Stimulated activated CD4-positive, alpha-beta T cell treated with anti-CD3 and anti-CD28 coated beads, Interleukin-2, amount 100 ng/mL, for 4 hours (primary cell): ENCODE results near the gene SLC5A4.
"Not testable (repeated sequence)": the region's sequence is repeated elsewhere in the genome, so short reads cannot be mapped to it uniquely, and the experiment has no call there.

Source experiments
- DNase-seq: peaks from one replicate; pipeline ENCODE4 v3.0.0-alpha.2; 2020; ENCODE audit warnings: low read depth

SLC5A4 gene

DNA sequence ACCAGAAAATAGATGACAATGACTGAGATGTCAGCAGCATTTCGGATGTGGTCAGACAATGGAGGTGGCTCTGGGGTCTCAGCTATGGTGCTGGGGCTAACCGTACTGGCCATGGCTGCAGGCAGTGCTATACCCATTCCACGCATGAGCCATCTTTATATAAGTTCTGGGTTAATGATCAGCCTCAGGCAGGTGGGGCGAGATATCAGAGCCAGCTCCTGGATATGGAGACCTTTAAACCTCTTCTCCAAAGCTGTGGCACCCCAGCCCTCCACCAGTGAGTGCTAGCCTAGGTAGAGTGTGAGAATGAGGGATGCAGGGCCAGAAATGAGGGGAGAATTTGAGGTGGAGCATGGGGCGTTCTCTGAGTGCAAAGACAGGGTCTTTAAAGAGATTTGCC lies at the start of gene SLC5A4:
Gene SLC5A4, minus strand, starts transcription at position 131 of the 400 bp plus-strand sequence. Its CDS starts 18 bp downstream, at position 113.
- no peak for DNase-seq

DNA sequence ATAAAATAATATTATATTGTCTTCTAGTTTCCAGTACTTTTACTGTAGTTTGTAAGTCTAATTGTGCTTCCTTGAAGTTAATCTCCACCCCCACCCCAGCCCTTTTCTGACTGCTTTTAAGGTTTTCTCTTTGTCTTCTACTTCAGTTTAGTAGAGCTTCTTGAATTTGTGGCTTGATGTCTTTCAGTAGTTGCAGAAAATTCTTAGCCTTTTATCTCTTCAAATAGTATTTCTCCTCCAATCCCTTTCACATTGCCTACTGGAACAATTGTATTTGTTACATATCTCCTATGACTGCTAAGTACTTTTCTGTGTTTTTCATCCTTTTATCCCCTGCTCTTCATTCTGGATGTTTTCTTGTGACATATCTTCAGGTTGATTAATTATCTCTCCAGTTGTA lies 38.8 kb upstream of the SLC5A4 start:
- DNase-seq: not testable (repeated sequence)

DNA sequence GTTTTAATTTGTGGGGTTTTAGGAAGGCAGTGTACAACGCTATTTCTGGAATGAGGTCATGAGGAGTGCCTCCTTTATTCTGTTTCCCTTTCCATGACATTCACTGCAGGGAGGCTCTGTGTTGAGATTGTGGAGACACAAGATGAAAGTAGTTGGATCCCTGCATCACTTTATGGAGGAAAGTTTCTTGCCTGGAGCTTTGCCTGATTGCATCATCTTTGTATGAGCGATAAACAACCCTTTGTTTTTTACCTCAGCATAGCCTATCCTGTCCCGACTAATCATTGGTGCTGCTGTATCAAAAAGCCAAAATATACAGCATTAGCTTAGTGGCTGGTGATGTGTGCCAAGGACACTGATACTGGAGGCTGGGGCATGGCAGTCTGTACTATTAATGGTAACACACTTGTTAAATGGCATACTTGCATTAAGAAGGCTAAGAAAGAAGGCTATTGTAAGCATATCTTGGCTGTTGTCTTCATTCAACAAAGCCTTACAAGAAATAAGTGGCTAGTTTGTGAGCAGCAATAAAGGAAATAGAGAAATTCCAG lies 31.2 kb upstream of the SLC5A4 start:
- no peak for DNase-seq

DNA sequence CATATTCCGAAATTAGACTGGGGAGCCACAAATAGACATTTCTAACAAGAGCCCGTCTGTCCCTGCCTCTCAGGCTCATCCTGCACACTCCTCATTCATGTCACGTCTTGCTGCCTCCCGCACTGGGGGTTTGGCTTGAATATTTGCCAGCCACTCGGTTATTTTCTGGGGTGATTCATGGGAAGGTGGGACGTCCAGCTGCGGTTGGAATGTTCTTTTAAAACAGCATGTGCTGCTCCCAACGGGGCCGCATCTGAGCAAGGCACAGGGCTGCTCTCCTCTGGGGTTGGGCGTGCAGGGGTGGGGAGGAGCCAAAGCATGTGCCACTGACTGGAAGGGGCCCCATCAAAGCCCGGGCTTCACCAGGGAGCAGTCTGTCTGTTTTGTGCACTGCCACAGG lies 25.9 kb upstream of the SLC5A4 start:
- no peak for DNase-seq

DNA sequence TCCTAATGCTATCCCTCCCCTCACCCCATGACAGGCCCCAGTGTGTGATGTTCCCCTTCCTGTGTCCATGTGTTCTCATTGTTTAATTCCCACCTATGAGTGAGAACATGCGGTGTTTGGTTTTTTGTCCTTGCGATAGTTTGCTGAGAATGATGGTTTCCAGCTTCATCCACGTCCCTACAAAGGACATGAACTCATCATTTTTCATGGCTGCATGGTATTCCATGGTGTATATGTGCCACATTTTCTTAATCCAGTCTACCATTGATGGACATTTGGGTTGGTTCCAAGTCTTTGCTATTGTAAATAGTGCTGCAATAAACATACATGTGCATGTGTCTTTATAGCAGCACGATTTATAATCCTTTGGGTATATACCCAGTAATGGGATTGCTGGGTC lies 20.2 kb upstream of the SLC5A4 start:
- DNase-seq: not testable (repeated sequence)

DNA sequence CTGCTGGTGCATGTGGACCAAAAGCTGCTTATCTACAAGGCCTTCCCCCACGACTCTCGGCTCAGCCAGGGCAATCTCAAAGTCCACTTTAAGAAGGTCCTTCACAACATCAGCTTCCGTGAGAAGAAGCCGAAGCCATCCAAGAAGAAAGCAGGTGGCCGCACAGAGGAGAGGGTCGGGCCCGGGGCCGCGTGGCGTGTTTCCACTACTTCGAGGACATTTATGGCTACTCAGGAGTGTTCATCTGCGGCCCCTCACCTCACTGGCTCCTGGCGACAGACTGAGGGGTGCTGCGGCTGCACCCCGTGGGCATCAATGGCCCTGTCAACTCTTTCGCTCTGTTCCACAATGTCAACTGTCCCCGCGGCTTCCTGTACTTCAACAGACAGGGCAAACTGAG lies 16.2 kb upstream of the SLC5A4 start:
- DNase-seq: no peak

DNA sequence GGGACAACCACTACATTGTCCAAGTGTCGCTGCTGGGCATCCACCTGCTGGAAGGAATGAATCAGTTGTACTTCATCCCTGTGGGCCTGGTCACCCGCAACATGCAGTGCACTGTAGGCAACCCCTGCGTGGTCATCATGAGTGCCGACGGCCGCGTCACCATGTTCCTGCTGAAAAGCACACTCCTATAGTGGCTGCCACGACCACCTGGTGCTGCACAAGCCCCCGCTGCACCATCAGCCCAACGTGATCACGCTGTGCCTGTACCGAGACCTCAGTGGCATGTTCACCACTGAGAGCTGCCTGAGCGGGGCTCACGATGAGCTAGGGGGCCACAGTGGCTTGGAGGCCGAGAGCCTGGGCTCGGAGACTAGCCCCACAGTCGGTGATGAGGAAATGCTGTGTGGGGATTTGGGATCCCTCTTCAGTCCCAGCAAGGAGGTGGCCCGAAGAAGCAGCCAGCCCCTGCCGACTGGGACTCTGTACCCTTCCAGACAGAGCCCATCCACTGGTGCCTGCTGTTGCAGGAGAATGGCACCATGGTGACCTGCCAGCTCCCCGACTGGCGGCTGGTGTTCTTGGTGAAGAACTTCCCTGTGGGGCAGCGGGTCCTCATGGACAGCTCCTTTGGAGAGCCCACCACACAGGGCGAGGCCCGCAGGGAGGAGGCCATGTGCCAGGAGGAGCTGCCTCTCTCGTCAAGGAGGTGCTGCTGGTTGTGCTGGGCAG lies 15.7 kb upstream of the SLC5A4 start:
- no peak for DNase-seq

DNA sequence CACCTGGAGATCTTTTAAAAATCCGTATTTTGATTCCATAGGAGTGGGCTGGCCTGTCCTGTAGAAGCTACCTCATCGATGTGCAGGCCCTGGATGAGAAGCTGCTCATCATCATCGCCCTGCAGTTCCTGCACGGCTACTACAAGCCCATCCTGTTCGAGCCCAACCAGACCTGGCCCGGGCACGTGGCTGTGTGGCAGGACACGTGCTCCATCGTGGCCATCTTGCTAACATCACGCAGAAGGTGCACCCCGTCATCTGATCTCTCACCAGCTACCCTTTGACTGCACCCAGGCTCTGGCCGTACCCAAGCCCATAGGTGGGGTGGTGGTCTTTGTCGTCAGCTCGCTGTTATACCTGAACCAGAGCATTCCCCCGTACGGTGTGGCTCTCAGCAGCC lies 14.2 kb upstream of the SLC5A4 start:
- no peak for DNase-seq

DNA sequence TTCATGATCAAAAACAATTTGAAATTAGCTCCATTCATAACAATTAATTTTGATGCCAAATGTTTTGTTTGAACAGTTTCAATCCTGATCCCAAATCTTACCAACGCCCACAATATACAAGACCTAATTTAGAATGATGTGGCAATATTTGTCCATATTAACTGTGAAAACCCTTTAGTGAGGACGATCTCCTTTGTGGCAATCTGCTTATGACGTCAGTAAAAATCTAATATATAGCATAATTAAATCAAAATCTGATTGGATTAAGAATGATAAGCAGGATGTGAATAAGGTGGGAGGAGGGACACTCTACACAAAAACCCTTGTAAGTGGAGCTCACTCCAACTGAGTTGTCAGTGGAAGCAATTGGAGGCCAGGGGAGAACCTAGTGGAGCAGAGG lies 11.9 kb upstream of the SLC5A4 start:
- DNase-seq: no peak

DNA sequence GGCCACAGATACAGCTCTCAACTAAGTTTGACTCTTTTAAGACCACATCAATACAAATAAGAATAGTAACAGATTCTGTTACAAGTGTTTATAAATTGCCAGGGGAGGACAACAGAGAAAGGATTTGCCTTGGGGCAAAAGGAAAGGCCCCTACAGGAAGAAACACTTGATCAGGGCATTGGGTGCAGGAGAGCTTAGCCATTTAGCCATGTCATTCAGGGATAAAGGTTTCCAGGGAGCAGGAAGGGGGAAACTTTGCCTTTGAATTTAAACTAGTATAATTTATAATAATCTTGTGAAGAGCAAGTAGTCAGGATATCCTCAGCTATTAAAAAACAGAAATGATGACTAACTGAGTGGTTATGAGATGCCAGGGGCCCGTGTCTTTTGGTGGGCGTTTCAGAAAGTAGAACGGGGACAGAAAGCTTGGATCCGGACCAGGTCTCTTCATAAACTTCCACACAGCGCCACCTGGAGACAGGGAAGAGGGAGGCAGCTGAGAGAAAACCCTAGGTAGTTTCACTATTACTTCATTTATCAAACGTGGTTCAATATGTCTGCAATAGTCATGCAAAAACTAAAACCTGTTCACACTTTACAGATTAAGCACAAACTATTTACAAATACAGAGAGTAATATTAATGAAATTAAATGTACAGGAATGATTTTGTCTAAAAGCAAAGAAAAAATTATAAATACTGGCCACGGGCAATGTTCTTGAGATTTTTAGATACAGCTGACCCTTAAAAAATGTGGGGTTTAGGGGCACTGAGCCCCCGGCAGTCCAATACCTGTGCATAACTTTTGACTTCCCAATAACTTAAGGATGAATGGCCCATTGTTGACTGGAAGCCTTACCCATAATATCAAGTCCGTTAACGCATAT lies 11.0 kb upstream of the SLC5A4 start:
- DNase-seq: peak; percentile 54

DNA sequence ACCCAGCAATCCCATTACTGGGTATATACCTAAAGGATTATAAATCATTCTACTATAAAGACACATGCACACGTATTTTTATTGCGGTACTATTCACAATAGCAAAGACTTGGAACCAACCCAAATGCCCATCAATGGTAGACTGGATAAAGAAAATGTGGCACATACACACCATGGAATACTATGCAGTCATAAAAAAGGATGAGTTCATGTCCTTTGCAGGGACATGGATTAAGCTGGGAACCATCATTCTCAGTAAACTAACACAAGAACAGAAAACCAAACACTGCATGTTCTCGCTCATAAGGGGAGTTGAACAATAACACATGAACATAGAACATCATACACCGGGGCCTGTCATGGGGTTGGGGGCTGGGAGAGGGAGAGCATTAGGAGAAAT lies 8.5 kb upstream of the SLC5A4 start:
- not testable (repeated sequence) for DNase-seq

DNA sequence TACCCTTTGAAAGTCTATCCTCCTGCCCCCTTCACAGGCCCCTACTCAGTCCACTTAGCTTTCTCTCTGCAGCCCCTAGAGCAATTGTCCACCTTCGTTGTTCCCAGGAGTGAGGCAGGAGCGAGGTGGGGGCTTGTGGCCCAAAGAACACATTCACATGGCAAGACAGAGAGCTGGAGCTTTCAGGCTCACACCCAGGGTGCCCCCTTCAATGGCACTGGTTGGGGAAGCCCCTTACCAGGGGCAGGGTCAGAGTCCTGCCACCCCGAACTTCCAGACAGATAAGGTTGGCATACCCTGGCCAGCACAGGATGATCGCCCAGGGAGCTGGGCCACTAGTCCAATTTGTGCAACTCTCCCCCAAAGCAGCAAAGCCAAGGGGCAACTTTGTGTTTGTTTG lies 6.2 kb upstream of the SLC5A4 start:
- DNase-seq: no peak

DNA sequence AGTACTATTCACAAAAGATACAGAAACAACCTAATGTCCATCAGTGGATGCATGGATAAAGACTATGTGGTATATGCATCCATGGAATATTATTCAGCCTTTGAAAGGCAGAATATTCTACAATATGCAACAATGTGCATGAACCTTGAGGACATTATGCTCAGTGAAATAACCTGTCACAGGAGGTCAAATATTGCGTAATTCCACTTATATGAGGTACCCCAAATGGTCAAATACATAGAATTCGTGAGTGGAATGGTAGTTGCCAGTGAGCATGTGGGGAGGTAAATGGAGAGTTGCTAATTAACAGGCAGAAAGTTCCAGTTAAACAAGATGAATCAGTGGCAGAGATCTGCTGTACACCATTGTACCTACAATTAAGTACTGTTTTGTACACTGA lies 3.6 kb upstream of the SLC5A4 start:
- DNase-seq: no peak

DNA sequence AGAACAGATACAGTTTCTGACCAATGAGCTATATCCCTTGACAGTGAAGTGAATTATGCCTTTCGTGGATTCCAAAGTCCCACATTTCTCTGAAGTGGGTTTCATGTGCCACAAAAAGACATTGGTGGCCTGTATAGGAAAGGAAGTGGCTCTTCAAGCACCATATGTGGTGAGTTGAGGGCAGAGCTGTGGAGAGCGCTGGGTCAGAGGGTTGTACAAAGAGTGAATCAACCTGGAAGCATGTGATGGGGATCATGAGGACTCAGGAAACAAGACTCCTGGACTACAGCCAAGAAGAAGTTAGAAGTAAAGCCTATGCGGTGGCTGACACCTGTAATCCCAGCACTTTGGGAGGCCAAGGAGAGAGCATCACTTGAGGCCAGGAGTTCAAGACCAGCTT lies 579 bp upstream of the SLC5A4 start:
- no peak for DNase-seq

DNA sequence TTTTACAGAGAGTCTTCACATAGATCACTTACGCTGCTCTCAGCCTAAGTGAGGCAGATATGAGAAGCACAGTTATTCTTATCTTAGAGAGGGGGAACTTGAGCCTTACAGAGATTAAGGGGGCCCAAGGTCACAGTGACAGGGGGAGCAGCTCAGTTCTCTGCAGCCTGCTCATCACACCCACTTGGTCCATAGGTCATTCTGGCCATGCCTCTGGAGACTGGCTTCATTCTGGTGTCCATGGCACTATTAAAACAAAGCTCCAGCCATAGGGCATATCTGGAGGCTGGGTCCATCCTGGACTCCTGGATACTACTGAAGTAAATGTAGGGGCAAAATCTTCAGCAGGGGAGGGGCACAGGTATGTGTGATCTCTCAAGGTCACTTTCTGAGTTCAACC lies 5.9 kb downstream of the SLC5A4 start:
- no peak for DNase-seq

DNA sequence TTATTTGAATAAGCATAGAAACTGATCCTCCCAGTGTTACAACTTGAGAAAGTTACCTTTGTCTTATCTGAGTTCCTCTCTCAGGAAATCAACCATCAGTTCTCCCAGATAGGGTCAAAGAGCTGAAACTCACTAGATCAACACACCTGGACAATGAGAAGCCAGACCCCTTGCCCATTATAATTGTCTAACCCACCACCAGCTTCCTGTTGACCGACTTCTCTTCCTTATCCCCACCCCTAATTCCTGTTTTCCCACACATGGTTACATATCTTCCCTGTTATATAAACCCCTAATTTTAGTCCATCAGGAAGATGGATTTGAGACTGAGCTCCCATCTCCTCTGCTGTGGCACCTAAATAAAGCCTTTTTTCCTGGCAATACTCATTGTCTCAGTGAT lies 6.9 kb downstream of the SLC5A4 start:
- no peak for DNase-seq

DNA sequence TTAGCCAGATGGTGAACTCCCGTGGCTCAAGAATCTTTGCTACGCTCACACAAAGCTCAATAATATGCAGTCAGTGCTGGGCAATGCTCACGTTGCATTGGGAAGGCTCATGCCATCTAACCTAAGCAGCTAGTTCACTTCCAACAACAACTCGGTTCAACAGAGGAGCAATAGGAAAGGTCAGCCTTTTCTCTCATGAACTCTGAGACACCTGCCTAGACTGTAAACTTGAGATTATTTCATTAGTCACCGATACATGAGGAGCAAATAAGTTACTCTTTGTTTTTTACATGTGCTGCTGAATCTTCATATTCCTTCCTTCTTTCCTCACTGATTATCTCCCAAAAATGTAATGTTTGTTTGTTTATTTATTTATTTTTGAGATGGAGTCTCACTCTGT lies 9.0 kb downstream of the SLC5A4 start:
- no peak for DNase-seq

DNA sequence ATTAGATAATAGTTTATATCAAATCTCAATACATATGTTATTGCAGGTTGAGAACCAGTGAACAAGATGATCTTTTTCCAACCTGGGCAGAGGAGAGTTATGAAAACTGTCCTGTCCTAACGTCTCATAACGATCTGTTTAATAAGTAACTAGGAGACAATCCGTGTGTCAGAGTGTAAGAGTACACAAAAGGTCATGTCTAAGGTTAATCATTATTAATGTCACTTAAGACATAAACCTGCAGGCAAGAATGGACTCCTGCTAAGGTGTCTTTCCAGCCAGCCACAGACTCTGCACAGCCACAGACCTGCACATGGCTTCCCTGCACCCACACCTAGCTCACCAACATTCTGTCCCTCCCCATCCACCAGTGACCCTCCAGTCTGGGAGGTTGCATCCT lies 10.1 kb downstream of the SLC5A4 start:
- no peak for DNase-seq

DNA sequence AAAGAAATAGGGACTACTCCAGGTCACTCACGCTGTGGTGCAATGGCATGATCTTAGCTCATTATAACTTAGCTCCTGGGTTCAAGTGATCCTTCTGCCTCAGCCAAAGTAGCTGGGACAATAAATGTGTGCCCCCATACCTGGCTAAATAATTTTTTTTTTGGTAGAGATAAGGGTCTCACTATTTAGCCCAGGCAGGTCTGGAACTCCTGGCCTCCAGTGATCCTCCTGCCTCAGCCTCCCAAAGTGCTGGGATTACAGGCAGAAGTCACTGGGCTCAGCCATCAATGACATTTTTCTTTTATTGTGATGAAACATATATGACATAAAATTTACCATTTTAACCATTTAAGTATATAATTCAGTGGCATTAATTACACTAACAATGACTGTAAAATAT lies 10.6 kb downstream of the SLC5A4 start:
- DNase-seq: no peak

DNA sequence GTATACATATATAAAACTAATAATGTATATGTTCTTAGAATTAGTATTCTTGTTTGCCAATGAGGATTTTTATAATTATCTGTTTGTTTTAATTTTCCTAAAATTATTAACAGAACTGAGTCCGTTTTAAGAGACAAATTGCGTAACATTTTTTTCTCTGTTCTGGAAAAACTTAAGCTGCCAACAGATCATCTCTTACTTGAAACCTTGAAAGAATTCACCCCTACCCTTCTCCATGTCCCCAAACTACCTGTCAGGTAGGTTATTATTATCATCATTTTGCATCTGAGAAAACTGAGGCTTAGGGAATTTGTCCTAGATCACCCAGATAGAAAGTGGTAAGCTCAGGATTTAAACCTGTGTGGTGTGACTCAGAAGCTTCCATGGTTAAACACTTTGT lies 14.7 kb downstream of the SLC5A4 start:
- DNase-seq: no peak

DNA sequence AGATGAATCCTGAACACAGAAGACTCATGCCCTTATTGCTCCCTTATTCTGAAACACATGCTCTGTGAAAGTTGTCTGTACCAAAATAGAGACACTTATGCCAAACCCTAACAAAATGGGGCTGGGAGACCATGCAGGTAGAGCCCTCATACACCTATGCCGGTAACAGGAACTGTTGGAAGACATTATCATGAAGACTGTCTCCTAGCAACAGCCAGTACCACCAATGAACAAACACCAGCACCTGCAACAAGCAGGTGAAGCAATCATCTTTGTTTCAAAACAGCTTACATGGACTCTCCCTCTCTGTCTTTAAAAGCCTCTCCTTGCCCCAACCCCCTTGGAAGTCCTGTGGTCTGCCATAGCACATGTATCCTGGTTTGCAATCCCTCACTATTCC lies 17.2 kb downstream of the SLC5A4 start:
- DNase-seq: no peak

DNA sequence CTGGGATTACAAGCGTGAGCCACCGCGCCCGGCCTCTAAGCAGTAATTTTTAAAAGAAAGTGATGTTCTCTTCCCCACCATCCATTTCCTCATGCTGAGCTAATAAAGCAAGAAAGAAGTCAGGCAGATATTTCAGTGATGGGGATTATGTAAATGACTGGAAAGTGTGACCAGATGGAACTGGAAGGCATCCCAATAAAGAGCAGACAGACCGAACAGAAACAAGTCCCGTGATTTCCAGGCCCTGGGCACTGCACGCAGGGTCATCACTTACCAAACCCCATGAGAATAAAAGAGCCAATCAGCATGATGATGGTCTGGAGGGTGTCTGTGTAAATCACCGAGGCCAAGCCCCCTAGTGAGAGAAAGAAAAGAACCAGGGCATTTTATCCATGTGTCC lies 18.2 kb downstream of the SLC5A4 start:
- no peak for DNase-seq

DNA sequence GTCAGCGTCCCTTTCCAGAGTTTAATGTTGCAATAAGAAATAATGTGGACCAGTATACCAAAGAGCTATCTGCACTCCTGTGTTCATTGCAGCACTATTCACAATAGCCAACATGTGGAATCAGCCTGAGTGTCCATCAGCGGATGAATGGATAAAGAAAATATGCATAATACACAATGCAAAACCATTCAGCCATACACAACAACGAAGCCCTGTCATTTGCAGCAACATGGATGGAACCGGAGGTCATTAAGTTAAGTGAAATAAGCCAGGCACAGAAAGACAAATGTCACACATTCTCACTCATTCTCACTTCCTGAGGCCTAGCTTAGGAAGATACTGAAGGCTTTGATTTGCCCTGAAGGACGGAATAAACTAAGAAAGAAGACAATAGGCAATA lies 22.1 kb downstream of the SLC5A4 start:
- DNase-seq: no peak
